Panc1 (cell line): Measurements from ENCODE around the gene HELZ2.

ENCODE experiments used
- POLR2AphosphoS5 ChIP-seq: IDR thresholded peaks from 2 replicates; pipeline ENCODE4 v1.6.1; 2012; ENCODE audit warnings: mild to moderate bottlenecking, low read depth, low read length, moderate library complexity
- REST ChIP-seq, 2 experiments: IDR thresholded peaks; 2 replicates each; pipeline ENCODE4 v1.6.1; 2011 to 2012; ENCODE audit warnings: low read depth in 2 of 2, control low read depth in 1 of 2, low read length in 1 of 2, mild to moderate bottlenecking in 1 of 2, moderate library complexity in 1 of 2; ENCODE audit not compliant: insufficient read depth in 1 of 2
- SIN3A ChIP-seq: IDR thresholded peaks from 2 replicates; pipeline ENCODE4 v1.6.1; 2012; ENCODE audit warnings: low read depth, mild to moderate bottlenecking, low read length, moderate library complexity, borderline replicate concordance; ENCODE audit not compliant: insufficient read depth
- TCF7L2 ChIP-seq: IDR thresholded peaks from 2 replicates; pipeline ENCODE4 v1.6.1; 2011; ENCODE audit warnings: mild to moderate bottlenecking, low read depth, low read length, inconsistent platforms
- TF ChIP-seq, protein P1 (sequence below): fragments of 450-650 bp; IDR thresholded peaks from 2 replicates; pipeline ENCODE4 v1.5.1; 2017; ENCODE audit warnings: mild to moderate bottlenecking

DNA sequence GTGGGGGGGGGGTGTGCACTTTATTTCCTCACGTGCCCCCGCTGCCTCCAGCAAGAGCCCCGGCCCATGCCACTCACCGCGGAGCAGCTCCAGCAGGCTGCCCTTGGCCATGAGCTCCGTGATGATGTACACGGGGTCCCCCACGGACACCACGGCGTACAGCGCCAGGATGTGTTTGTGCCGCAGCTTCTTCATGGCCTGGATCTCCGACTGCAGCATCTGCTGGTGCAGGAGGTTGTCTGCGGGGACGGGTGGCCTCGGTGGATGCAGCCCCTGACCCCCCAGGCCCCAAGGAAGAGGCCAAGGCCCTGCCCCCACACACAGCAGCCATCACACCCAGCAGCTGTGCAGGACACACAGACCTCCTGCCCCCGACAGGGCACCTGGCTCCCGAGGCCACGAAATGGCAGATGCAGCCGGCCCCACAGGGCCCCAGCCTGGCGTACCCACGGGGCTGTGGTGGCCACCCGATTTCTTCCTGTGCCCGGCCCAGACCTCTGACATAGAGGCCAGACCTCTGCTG, 41.5 kb downstream of the HELZ2 start:
- TF ChIP-seq, protein P1, sequence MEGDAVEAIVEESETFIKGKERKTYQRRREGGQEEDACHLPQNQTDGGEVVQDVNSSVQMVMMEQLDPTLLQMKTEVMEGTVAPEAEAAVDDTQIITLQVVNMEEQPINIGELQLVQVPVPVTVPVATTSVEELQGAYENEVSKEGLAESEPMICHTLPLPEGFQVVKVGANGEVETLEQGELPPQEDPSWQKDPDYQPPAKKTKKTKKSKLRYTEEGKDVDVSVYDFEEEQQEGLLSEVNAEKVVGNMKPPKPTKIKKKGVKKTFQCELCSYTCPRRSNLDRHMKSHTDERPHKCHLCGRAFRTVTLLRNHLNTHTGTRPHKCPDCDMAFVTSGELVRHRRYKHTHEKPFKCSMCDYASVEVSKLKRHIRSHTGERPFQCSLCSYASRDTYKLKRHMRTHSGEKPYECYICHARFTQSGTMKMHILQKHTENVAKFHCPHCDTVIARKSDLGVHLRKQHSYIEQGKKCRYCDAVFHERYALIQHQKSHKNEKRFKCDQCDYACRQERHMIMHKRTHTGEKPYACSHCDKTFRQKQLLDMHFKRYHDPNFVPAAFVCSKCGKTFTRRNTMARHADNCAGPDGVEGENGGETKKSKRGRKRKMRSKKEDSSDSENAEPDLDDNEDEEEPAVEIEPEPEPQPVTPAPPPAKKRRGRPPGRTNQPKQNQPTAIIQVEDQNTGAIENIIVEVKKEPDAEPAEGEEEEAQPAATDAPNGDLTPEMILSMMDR = no peak
- TF ChIP-seq POLR2AphosphoS5 (no peak), TCF7L2 (no peak), SIN3A (no peak), REST (IDR thresholded peaks at IDR 0.05; ENCODE audit: insufficient read depth in 1 of 2, low read depth in 2 of 2, low read length in 1 of 2) (no peak)
